ENCODE data around the gene MINDY2. TPM values are rescaled to one million over a fixed set of nuclear protein-coding genes. Genes with fewer than 3 reads are reported as not detected.

Gene MINDY2
- total RNA-seq, 1 experiment from 2014 or later, result 18.4 TPM

DNA sequence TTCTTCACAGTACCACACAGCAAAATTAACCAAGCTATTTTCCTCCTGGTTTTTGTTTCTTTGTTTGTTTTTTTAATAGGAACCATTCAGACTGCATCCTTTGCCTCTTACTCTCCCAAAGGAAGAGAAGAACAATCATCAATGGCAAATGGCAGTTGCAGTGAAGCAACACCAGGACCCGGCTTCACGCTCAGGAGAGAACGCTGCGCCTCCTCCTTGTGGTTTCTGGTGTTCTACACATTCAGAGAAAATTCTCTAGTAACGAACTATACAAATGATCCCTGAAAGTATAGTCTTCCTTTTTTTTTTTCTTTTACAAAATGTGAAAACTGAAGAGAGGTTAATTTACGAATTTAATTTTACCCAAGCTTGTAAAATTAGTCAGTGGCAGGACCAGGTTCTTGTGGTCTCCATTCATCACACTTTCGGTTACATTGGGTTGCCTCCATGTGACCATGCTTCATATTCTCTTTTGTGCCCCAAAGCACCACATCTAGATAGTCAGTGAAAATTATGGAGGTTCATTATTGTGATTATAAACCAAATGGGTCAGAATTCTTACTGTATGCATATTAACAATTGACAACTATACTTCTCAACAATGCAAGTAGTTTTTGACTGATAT, 10.6 kb upstream of the MINDY2 start:
- Histone ChIP-seq H3K4me1 (replicated peaks; ENCODE audit: insufficient read depth) (no peaks in the 10 kb centered on the region), H3K27me3 (ENCODE audit: insufficient read depth, low read depth) (no peaks in the 10 kb centered on the region), H3K9me3 (ENCODE audit: insufficient read depth, low read depth) (0 out of 2 replicates have a peak, but pooled peaks cover 6% of the 10 kb centered on the region), H3K36me3 (ENCODE audit: low read depth) (no peaks in the 10 kb centered on the region), H3K27ac (no peak overlapping the region), H3K4me2 (no peak overlapping the region), H2AFZ (no peak overlapping the region), H3K4me3 (no peak overlapping the region), H3F3A (ENCODE audit: insufficient read depth, low read depth) (no peaks in the 10 kb centered on the region), H4K20me1 (ENCODE audit: insufficient read depth) (no peaks in the 10 kb centered on the region), H3K9me2 (ENCODE audit: insufficient read depth) (no peaks in the 10 kb centered on the region), H3K79me2 (ENCODE audit: low read depth) (no peaks in the 10 kb centered on the region)
- no peak for DNase-seq
- no TSS peak for BruUV-seq (replicated peaks)
- ChIA-PET POLR2A (ENCODE audit: unreplicated experiment) (no interaction called here), CTCF (interaction anchor here (0.6 kb wide), 1 partner anchor 10 kb away, joined by 3 read pairs; no protein-coding TSS in a partner anchor)
- TF ChIP-seq, protein P1, sequence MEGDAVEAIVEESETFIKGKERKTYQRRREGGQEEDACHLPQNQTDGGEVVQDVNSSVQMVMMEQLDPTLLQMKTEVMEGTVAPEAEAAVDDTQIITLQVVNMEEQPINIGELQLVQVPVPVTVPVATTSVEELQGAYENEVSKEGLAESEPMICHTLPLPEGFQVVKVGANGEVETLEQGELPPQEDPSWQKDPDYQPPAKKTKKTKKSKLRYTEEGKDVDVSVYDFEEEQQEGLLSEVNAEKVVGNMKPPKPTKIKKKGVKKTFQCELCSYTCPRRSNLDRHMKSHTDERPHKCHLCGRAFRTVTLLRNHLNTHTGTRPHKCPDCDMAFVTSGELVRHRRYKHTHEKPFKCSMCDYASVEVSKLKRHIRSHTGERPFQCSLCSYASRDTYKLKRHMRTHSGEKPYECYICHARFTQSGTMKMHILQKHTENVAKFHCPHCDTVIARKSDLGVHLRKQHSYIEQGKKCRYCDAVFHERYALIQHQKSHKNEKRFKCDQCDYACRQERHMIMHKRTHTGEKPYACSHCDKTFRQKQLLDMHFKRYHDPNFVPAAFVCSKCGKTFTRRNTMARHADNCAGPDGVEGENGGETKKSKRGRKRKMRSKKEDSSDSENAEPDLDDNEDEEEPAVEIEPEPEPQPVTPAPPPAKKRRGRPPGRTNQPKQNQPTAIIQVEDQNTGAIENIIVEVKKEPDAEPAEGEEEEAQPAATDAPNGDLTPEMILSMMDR (conservative IDR thresholded peaks at IDR 0.05), result no peak
- no peak for TF ChIP-seq EZH2 (IDR thresholded peaks at IDR 0.05; ENCODE audit: low read depth)
- intact Hi-C loops (cut with micrococcal nuclease; ENCODE audit: unreplicated experiment), result no loop called here

DNA sequence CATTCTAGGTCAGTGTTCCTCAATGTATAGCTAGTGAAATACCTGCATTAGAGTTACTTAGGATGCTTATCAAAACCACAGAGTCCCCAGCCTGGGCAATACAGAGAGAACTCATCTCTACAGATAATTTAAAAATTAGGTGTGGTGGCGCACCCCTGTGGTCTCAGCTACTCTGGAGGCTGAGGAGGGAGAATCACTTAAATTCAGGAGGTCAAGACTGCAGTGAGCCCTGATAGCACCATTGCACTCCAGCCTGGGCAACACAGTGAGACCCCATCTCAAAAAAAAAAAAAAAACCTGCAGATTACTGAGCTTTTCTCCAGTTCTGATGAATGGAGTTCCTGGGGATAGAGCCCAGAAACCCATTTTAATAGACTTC, 10.1 kb upstream of the MINDY2 start:
- DNase-seq, result no peak
- no TSS peak for BruUV-seq (replicated peaks)
- H3K79me2 ChIP-seq (ENCODE audit: low read depth), result no peaks in the 10 kb centered on the region
- H2AFZ ChIP-seq, result no peak overlapping the region
- H3K27me3 ChIP-seq (ENCODE audit: insufficient read depth, low read depth), result no peaks in the 10 kb centered on the region
- no peaks in the 10 kb centered on the region for H4K20me1 ChIP-seq (ENCODE audit: insufficient read depth)
- no peaks in the 10 kb centered on the region for H3K4me1 ChIP-seq (replicated peaks; ENCODE audit: insufficient read depth)
- ChIA-PET CTCF (interaction anchor here (0.7 kb wide), 1 partner anchor 1150 kb away, joined by 3 read pairs; no protein-coding TSS in a partner anchor), POLR2A (ENCODE audit: unreplicated experiment) (no interaction called here)
- H3F3A ChIP-seq (ENCODE audit: insufficient read depth, low read depth), result no peaks in the 10 kb centered on the region
- intact Hi-C loops (cut with micrococcal nuclease; ENCODE audit: unreplicated experiment), result no loop called here
- H3K36me3 ChIP-seq (ENCODE audit: low read depth), result no peaks in the 10 kb centered on the region
- TF ChIP-seq EZH2 (IDR thresholded peaks at IDR 0.05; ENCODE audit: low read depth), result no peak
- TF ChIP-seq, protein P1 (conservative IDR thresholded peaks at IDR 0.05), result no peak
- H3K9me2 ChIP-seq (ENCODE audit: insufficient read depth), result no peaks in the 10 kb centered on the region
- 0 out of 2 replicates have a peak, but pooled peaks cover 6% of the 10 kb centered on the region for H3K9me3 ChIP-seq (ENCODE audit: insufficient read depth, low read depth)
- H3K4me2 ChIP-seq, result no peak overlapping the region
- no peak overlapping the region for H3K4me3 ChIP-seq
- no peak overlapping the region for H3K27ac ChIP-seq

DNA sequence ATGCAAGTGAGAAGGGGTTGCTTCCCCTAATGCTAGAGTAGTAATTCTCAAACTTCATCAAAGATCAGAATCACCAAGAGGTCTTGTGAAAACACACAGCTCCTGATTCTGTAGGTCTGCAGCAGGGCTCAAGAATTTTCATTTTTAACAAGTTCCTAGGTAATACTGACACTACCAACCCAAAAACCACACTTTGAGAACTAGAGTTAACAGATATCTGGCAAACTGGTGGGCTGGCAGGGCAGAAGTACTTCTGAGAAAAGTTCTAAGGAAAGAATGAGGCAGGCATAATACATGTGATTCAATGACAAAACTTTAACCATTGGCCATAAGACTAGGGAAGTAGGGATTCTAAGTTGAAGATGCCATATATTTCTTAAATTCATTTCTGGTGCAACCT, 8.8 kb upstream of the MINDY2 start:
- Histone ChIP-seq H3K36me3 (ENCODE audit: low read depth) (no peaks in the 10 kb centered on the region), H3K9me2 (ENCODE audit: insufficient read depth) (no peaks in the 10 kb centered on the region), H3K27me3 (ENCODE audit: insufficient read depth, low read depth) (no peaks in the 10 kb centered on the region), H3K4me2 (no peak overlapping the region), H3K9me3 (ENCODE audit: insufficient read depth, low read depth) (0 out of 2 replicates have a peak, but pooled peaks cover 6% of the 10 kb centered on the region), H3K27ac (no peak overlapping the region), H3K79me2 (ENCODE audit: low read depth) (no peaks in the 10 kb centered on the region), H4K20me1 (ENCODE audit: insufficient read depth) (no peaks in the 10 kb centered on the region), H3K4me1 (replicated peaks; ENCODE audit: insufficient read depth) (no peaks in the 10 kb centered on the region), H3F3A (ENCODE audit: insufficient read depth, low read depth) (no peaks in the 10 kb centered on the region), H2AFZ (no peak overlapping the region), H3K4me3 (no peak overlapping the region)
- no peak for DNase-seq
- ChIA-PET POLR2A (ENCODE audit: unreplicated experiment) (no interaction called here), CTCF (no interaction called here)
- no peak for TF ChIP-seq EZH2 (IDR thresholded peaks at IDR 0.05; ENCODE audit: low read depth)
- TF ChIP-seq, protein P1 (conservative IDR thresholded peaks at IDR 0.05), result no peak
- intact Hi-C loops (cut with micrococcal nuclease; ENCODE audit: unreplicated experiment), result no loop called here
- BruUV-seq (replicated peaks), result no TSS peak
